CD4-positive, alpha-beta T cell treated with Interleukin-17A for 4 hours (primary cell): ENCODE data around the gene TECTA.

Experiments used
- DNase-seq: peaks from one replicate; pipeline ENCODE4 v3.0.0-alpha.2; 2020; ENCODE audit warnings: mixed read lengths

The TECTA gene

GRCh38 chr11:121180183-121180582, 79.1 kb downstream of the TECTA start:
- no peak for DNase-seq

- DNase-seq = no peak
Observed at GRCh38 chr11:121188776-121189175, 87.7 kb downstream of the TECTA start.

GRCh38 chr11:121191818-121192217, 90.8 kb downstream of the TECTA start:
- DNase-seq = no peak

- DNase-seq = peak; percentile 67
Observed at GRCh38 chr11:121194731-121195596, 93.9 kb downstream of the TECTA start.

GRCh38 chr11:121198491-121198890, 97.4 kb downstream of the TECTA start:
- DNase-seq = no peak

GRCh38 chr11:121199516-121199915, 98.5 kb downstream of the TECTA start:
- DNase-seq = no peak

GRCh38 chr11:121206810-121207209, 105.8 kb downstream of the TECTA start:
- DNase-seq = no peak

- DNase-seq = no peak
Observed at GRCh38 chr11:121207485-121208115, 106.6 kb downstream of the TECTA start.

GRCh38 chr11:121210445-121211080, 109.5 kb downstream of the TECTA start:
- no peak for DNase-seq

- no peak for DNase-seq
Observed at GRCh38 chr11:121211626-121212025, 110.6 kb downstream of the TECTA start.

GRCh38 chr11:121212536-121213361, 111.7 kb downstream of the TECTA start:
- no peak for DNase-seq

GRCh38 chr11:121213362-121213893, 112.4 kb downstream of the TECTA start:
- DNase-seq = no peak

- no peak for DNase-seq
Observed at GRCh38 chr11:121214861-121215260, 113.8 kb downstream of the TECTA start.

GRCh38 chr11:121221496-121222200, 120.6 kb downstream of the TECTA start:
- no peak for DNase-seq

GRCh38 chr11:121223161-121223560, 122.1 kb downstream of the TECTA start:
- no peak for DNase-seq

- DNase-seq = no peak
Observed at GRCh38 chr11:121225382-121225781, 124.3 kb downstream of the TECTA start.

GRCh38 chr11:121226415-121227263, 125.6 kb downstream of the TECTA start:
- no peak for DNase-seq

- DNase-seq = no peak
Observed at GRCh38 chr11:121228851-121229250, 127.8 kb downstream of the TECTA start.

- DNase-seq = no peak
Observed at GRCh38 chr11:121229495-121230215, 128.6 kb downstream of the TECTA start.

GRCh38 chr11:121231576-121232278, 130.7 kb downstream of the TECTA start:
- no peak for DNase-seq
